ENCODE measurements around the gene ANO4.
A peak's percentile ranks its signal among the peaks of the same experiment; 100 is the strongest.
"Not testable (repeated sequence)": the region's sequence is repeated elsewhere in the genome, so short reads cannot be mapped to it uniquely, and the experiment has no call there.

ANO4 gene

GRCh38 chr12:101078536-101079285 lies 284.1 kb downstream of the ANO4 start:
- Histone ChIP-seq H3K4me3 (ENCODE audit: low read length) (no peak overlapping the region), H3K9me3 (replicated peaks; ENCODE audit: low read length) (no peaks in the 10 kb centered on the region), H3K4me1 (ENCODE audit: control insufficient read depth, insufficient read depth, low read length) (peaks cover 10% of the 10 kb centered on the region), H3K9ac (ENCODE audit: low read depth, low read length) (no peak overlapping the region), H3K36me3 (ENCODE audit: insufficient read depth, low read length) (no peaks in the 10 kb centered on the region), H3K4me2 (ENCODE audit: low read length) (no peak overlapping the region), H3K27me3 (ENCODE audit: control insufficient read depth, insufficient read depth, low read length) (no peaks in the 10 kb centered on the region)

DNA sequence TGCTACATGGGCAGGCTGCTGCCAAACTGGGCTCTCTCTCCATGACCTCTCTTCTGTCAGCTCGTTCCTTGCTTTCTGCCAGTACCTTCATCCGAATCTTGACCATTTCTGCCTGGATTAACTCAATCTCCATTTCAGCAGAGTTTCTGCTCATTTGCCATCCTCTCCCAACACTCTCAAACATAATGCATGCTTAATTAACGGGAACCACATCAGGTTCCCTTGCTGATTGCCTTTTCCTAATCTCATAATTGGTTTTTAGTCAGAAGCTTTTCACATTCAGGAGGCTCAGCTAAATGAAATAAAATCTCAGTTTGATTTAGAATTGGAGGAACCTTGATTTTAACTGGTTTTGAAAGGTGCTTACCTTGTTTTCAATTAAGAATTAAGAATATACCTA lies 288.1 kb downstream of the ANO4 start:
- H3K36me3 ChIP-seq (ENCODE audit: insufficient read depth, low read length) = no peaks in the 10 kb centered on the region
- no peak overlapping the region for H3K4me2 ChIP-seq (ENCODE audit: low read length)
- H3K27me3 ChIP-seq (ENCODE audit: control insufficient read depth, insufficient read depth, low read length) = no peaks in the 10 kb centered on the region
- no peak overlapping the region for H3K9ac ChIP-seq (ENCODE audit: low read depth, low read length)
- H3K4me3 ChIP-seq (ENCODE audit: low read length) = no peak overlapping the region
- peaks cover 6% of the 10 kb centered on the region for H3K4me1 ChIP-seq (ENCODE audit: control insufficient read depth, insufficient read depth, low read length)
- no peaks in the 10 kb centered on the region for H3K9me3 ChIP-seq (replicated peaks; ENCODE audit: low read length)

GRCh38 chr12:101086490-101087135 lies 292.0 kb downstream of the ANO4 start:
- peaks cover 6% of the 10 kb centered on the region for H3K4me1 ChIP-seq (ENCODE audit: control insufficient read depth, insufficient read depth, low read length)
- no peak overlapping the region for H3K4me3 ChIP-seq (ENCODE audit: low read length)
- no peaks in the 10 kb centered on the region for H3K36me3 ChIP-seq (ENCODE audit: insufficient read depth, low read length)
- no peaks in the 10 kb centered on the region for H3K27me3 ChIP-seq (ENCODE audit: control insufficient read depth, insufficient read depth, low read length)
- H3K4me2 ChIP-seq (ENCODE audit: low read length) = peak overlapping the region; percentile 49
- H3K9ac ChIP-seq (ENCODE audit: low read depth, low read length) = no peak overlapping the region
- no peaks in the 10 kb centered on the region for H3K9me3 ChIP-seq (replicated peaks; ENCODE audit: low read length)

DNA sequence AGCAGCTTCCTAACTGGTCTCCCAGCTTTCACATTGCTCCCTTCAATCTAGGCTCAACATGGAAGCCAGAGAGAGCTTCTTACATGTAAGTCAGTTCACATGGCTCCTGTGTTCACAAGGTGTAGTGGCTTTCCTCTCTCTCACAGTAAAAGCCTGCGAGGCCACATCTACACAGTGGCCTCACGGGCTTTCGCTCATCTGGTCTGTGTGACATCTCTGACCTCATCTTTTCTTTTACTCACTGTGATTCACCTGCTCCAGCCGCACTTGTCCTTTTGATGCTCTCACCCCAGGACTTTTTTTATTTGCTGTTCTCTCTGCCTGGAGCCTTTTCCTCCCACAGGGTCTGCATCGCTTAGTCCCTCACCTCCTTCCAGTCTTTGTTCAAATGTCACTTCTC lies 293.3 kb downstream of the ANO4 start:
- H3K27me3 ChIP-seq (ENCODE audit: control insufficient read depth, insufficient read depth, low read length) = no peaks in the 10 kb centered on the region
- H3K4me2 ChIP-seq (ENCODE audit: low read length) = no peak overlapping the region

DNA sequence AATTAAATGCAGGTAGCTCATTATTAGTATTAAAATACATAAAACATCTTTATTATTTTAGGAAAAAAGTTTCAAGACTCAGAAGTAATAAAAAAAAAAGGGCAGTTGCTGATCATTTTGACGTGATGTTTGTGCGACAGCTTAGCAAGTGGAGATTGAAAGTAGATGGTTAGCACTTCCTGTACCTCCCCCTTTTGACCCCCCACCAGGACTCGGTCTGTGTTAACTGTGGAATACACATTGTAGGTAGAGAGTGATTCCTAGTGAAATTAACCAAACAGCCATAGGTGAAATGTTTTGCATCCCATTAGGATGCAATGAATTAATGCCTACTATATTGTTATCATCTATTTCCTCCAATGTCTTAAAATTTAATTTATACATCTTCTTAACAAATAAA lies 294.7 kb downstream of the ANO4 start:
- H3K4me1 ChIP-seq (ENCODE audit: control insufficient read depth, insufficient read depth, low read length) = peaks cover 6% of the 10 kb centered on the region
- no peak overlapping the region for H3K4me3 ChIP-seq (ENCODE audit: low read length)
- H3K4me2 ChIP-seq (ENCODE audit: low read length) = no peak overlapping the region
- no peaks in the 10 kb centered on the region for H3K9me3 ChIP-seq (replicated peaks; ENCODE audit: low read length)
- no peaks in the 10 kb centered on the region for H3K27me3 ChIP-seq (ENCODE audit: control insufficient read depth, insufficient read depth, low read length)
- H3K36me3 ChIP-seq (ENCODE audit: insufficient read depth, low read length) = no peaks in the 10 kb centered on the region
- no peak overlapping the region for H3K9ac ChIP-seq (ENCODE audit: low read depth, low read length)

More for the DNA sequence above, 293.3 kb downstream of the ANO4 start:
- Histone ChIP-seq H3K9me3 (replicated peaks; ENCODE audit: low read length) (no peaks in the 10 kb centered on the region), H3K9ac (ENCODE audit: low read depth, low read length) (no peak overlapping the region), H3K36me3 (ENCODE audit: insufficient read depth, low read length) (no peaks in the 10 kb centered on the region), H3K4me3 (ENCODE audit: low read length) (no peak overlapping the region), H3K4me1 (ENCODE audit: control insufficient read depth, insufficient read depth, low read length) (peaks cover 6% of the 10 kb centered on the region)

DNA sequence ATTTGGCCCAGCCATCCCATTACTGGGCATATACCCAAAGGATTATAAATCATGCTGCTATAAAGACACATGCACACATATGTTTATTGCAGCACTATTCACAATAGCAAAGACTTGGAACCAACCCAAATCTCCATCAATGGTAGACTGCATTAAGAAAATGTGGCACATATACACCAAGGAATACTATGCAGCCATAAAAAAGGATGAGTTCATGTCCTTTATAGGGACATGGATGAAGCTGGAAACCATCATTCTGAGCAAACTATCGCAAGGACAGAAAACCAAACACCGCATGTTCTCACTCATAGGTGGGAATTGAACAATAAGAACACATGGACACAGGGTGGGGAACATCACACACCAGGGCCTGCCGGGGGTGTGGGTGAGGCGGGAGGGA lies 295.6 kb downstream of the ANO4 start:
- H3K27me3 ChIP-seq (ENCODE audit: control insufficient read depth, insufficient read depth, low read length); H3K36me3 ChIP-seq (ENCODE audit: insufficient read depth, low read length); H3K9ac ChIP-seq (ENCODE audit: low read depth, low read length); H3K4me2 ChIP-seq (ENCODE audit: low read length); H3K4me3 ChIP-seq (ENCODE audit: low read length); H3K9me3 ChIP-seq (replicated peaks; ENCODE audit: low read length); H3K4me1 ChIP-seq (ENCODE audit: control insufficient read depth, insufficient read depth, low read length): not testable (repeated sequence)

DNA sequence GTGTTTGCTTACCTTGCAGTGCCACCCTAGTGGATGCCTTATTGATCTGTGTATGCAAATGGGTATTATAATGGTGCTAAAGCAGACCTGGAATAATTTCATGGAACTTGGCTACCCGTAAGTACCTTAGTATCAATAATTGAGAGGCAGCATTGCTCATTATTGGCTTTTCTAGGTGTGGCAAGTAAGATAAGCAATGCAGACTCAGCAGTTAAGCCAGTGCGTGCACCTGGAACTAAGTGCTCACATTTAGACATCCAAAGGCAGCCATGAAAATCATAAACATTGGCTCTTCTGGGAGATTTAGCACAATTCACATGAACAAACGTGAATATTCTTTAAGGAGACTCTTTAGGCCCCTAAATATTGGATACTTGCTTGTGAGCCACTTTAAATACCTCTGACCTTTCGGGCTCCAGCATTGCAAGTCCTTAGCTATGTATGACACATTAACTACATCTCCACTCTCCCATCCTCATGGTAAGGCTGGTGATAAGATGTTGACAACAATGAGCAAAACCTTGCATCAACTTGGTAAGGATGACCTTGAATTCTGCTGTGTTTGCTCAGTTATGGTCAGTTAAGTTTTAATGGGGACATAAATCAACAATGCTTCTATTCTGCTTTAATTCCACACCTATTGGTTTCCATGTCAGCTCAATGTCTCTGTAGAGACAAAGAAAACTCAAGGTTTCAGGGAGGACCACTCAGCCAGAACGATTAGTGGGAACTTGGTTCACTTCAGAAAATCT lies 303.4 kb downstream of the ANO4 start:
- Histone ChIP-seq H3K4me3 (ENCODE audit: low read length) (no peak overlapping the region), H3K9me3 (replicated peaks; ENCODE audit: low read length) (no peaks in the 10 kb centered on the region), H3K9ac (ENCODE audit: low read depth, low read length) (no peak overlapping the region), H3K4me2 (ENCODE audit: low read length) (no peak overlapping the region), H3K36me3 (ENCODE audit: insufficient read depth, low read length) (no peaks in the 10 kb centered on the region), H3K4me1 (ENCODE audit: control insufficient read depth, insufficient read depth, low read length) (no peaks in the 10 kb centered on the region), H3K27me3 (ENCODE audit: control insufficient read depth, insufficient read depth, low read length) (no peaks in the 10 kb centered on the region)

DNA sequence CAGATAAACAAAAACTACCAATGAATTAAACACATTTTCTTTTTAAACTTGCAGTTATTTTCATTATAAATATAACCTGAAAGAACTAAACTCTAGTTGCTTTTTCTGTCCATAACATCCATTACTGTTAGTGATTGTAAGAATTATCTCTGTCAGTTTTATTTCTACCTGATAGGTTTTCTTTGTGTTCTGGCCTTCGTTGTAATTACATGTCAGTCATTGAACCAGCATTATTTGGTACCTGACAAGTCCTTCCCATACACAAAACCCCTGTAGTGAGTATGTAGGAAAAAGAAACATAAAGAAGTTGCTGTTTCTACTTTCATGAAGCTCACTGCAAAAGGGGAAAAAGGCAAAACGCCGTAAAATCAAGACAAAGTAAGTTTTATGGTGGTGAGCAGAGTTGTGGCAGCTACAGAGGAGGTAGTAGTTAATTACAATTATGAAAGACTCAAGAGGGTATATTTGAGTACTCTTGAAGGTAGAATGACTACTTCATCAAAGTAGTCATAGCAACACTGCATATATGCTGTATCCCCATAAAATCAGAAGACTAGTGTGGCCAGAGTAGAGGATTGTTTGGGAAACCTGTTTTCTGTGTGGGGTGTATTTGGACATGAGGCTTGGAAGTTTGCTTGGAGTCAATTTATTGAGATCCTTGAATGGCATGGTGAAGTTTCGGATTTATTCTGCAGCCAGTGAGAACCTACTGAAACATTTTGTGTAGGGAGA lies 312.6 kb downstream of the ANO4 start:
- H3K9ac ChIP-seq (ENCODE audit: low read depth, low read length) = no peak overlapping the region
- H3K27me3 ChIP-seq (ENCODE audit: control insufficient read depth, insufficient read depth, low read length) = no peaks in the 10 kb centered on the region
- no peak overlapping the region for H3K4me3 ChIP-seq (ENCODE audit: low read length)
- H3K4me2 ChIP-seq (ENCODE audit: low read length) = no peak overlapping the region
- H3K36me3 ChIP-seq (ENCODE audit: insufficient read depth, low read length) = no peaks in the 10 kb centered on the region
- no peaks in the 10 kb centered on the region for H3K9me3 ChIP-seq (replicated peaks; ENCODE audit: low read length)
- no peaks in the 10 kb centered on the region for H3K4me1 ChIP-seq (ENCODE audit: control insufficient read depth, insufficient read depth, low read length)

DNA sequence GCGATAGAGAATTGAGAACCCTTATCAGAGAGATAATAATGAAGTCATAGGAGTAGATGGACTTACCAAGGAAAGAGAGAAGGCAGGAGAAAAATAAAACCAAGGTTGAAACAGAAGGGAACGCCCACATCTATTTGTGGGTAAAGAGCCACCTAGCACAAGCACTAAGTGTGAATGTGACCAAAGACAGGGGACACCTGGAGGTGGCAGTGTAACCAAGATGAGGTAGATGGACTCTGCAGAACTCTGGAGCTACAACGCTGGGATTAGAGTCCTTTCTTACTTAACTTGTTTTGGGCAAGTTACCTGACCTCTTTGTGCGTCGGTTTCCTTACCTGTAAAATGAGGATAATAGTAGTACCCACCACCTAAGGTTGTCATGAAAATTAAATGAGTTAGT lies 313.6 kb downstream of the ANO4 start:
- Histone ChIP-seq H3K9ac (ENCODE audit: low read depth, low read length) (no peak overlapping the region), H3K9me3 (replicated peaks; ENCODE audit: low read length) (no peaks in the 10 kb centered on the region), H3K27me3 (ENCODE audit: control insufficient read depth, insufficient read depth, low read length) (no peaks in the 10 kb centered on the region), H3K4me2 (ENCODE audit: low read length) (no peak overlapping the region), H3K36me3 (ENCODE audit: insufficient read depth, low read length) (no peaks in the 10 kb centered on the region), H3K4me1 (ENCODE audit: control insufficient read depth, insufficient read depth, low read length) (no peaks in the 10 kb centered on the region), H3K4me3 (ENCODE audit: low read length) (no peak overlapping the region)

- H3K27me3 ChIP-seq (ENCODE audit: control insufficient read depth, insufficient read depth, low read length) = no peaks in the 10 kb centered on the region
- no peak overlapping the region for H3K4me2 ChIP-seq (ENCODE audit: low read length)
- H3K36me3 ChIP-seq (ENCODE audit: insufficient read depth, low read length) = no peaks in the 10 kb centered on the region
- H3K9me3 ChIP-seq (replicated peaks; ENCODE audit: low read length) = no peaks in the 10 kb centered on the region
- H3K4me3 ChIP-seq (ENCODE audit: low read length) = no peak overlapping the region
- no peaks in the 10 kb centered on the region for H3K4me1 ChIP-seq (ENCODE audit: control insufficient read depth, insufficient read depth, low read length)
- H3K9ac ChIP-seq (ENCODE audit: low read depth, low read length) = no peak overlapping the region
Measured at GRCh38 chr12:101110866-101111265, 316.3 kb downstream of the ANO4 start.

DNA sequence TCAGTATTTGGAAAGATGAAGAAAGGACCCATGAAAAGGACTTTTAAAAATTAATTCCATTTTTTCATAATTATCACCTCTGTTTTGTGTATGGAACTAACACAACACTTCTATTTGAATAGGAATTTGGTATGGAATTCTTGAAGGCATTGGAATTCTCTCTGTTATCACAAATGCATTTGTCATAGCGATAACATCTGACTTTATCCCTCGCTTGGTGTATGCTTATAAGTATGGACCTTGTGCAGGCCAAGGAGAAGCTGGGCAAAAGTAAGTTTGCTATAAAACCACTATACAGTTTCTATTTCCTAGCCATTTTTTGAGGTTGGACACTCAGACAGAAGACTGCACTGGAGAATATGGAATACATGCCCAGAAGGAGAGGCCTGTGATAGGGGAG lies 316.9 kb downstream of the ANO4 start:
- H3K36me3 ChIP-seq (ENCODE audit: insufficient read depth, low read length) = no peaks in the 10 kb centered on the region
- H3K9me3 ChIP-seq (replicated peaks; ENCODE audit: low read length) = no peaks in the 10 kb centered on the region
- no peaks in the 10 kb centered on the region for H3K27me3 ChIP-seq (ENCODE audit: control insufficient read depth, insufficient read depth, low read length)
- H3K9ac ChIP-seq (ENCODE audit: low read depth, low read length) = no peak overlapping the region
- H3K4me3 ChIP-seq (ENCODE audit: low read length) = no peak overlapping the region
- H3K4me2 ChIP-seq (ENCODE audit: low read length) = no peak overlapping the region
- H3K4me1 ChIP-seq (ENCODE audit: control insufficient read depth, insufficient read depth, low read length) = no peaks in the 10 kb centered on the region

All from skeletal muscle satellite cell (primary cell).